ENCODE results near the gene MARF1.
"Not testable (repeated sequence)": the region's sequence is repeated elsewhere in the genome, so short reads cannot be mapped to it uniquely, and the experiment has no call there.

The MARF1 gene

DNA sequence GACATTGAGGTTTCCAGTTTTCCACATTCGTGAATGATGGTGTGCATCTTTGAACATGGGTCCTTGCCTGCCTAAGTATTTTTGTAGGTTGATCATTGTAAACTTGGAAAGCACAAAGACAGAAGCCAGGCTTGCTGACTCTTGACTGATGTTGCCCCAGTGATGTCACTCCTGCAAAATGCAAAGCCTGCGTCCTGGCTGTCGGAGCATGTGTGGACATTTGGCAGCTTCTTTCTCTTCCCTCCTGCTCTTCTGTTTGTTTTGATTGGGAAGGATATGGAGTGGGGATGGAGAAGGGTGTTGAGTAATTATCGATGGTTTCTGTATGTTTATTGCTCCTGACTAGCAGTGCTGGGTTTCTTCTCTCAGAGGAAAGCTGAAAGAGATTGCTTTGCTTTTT, 10.3 kb upstream of the MARF1 start:
- DNase-seq (ENCODE audit: low read depth in 2 of 2) = no peak

DNA sequence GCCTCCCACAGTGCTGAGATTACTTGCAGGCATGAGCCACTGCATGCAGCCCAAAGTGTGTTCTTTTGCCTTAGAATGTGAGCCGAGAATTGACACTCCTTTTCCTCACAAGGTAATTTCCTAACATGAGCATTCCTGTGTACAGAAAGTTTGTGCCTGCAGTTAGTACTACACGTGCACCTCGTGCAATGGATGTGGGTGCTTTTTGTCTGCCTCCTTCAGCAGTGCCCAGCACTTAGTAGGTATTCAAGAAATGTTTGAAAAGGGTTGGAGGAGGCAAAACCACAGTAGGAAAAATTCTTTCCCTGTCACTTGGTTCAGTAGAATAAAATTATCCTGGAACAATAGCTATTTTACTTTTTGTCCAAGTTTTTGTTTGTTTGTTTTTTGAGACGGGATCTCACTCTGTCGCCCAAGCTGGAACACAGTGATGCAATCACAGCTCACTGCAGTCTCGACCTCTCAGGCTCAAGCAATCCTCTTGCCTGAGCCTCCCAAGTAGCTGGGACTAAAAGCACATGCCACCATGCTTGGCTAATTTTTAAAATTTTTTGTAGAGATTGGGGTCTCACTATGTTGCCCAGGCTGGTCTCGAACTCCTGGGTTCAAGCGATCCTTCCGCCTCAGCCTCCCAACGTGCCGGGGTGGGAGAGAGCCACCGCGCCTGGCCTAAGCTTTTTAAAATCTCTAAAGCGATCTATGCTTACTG, 9.5 kb upstream of the MARF1 start:
- DNase-seq (ENCODE audit: low read depth in 2 of 2) = no peak

DNA sequence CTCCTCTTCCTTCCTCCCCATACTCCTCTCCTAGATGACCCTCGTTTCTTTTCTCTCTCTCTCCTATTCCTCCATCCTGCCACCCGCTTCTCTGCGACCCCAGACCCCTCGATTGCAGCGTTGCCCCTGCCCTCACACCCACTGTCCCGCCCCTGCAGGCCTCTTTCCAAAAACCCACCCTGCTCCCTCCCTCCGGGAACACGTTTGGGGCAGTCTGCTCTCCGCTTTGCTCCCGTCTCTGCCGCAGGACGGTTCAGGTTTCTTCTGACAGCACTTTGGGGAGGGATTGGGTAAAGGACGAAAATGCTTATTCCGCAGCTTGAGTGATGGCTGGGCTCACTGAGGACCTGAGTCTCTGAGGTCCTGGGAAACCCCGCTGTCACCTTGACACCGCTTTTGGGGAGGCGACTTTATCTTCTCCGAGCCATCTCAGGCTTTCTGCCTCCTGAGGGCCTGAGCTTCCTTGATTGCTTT, 7.8 kb upstream of the MARF1 start:
- no peak for DNase-seq (ENCODE audit: low read depth in 2 of 2)

DNA sequence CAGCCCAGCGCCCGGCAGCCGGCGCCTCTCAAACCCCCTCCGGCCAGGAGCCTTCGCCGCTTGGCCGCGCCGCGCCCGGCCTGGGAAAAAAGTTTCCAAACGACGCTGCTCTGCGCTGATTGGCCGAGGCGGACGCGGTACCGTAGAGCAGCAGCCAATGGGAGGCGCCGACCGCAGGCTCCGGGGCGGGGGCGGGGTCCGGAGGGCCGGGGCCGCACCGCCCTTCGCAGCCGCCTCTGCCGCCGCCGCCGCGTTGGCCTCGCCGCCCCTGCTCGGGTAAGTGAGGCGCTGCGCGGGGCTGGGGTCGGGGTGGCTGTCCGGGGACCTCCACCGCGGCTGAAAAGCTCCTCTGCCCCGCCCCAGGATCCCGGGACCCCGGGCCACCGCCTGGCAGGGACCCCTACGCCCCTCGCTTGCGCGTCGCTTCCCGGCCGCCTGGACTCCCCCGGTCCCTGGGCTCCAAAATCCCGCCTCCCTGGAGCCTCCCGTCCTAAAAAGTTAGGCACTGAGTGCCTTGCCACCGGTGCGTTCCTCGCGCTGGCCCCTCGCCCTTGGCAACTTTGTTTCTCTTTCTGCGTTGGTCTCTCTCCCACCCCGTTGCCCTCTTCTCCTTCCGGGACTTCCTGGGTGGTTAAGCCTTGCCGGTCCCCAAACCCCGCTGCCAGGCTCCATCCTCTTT, 7.2 kb upstream of the MARF1 start, which contains the start of gene NDE1:
NDE1 (plus strand) TSS at position 227 of the 679 bp plus-strand sequence. CDS start 14,534 bp downstream, outside the sequence.
- DNase-seq (ENCODE audit: low read depth in 2 of 2) = peak; percentile 69 to 74

DNA sequence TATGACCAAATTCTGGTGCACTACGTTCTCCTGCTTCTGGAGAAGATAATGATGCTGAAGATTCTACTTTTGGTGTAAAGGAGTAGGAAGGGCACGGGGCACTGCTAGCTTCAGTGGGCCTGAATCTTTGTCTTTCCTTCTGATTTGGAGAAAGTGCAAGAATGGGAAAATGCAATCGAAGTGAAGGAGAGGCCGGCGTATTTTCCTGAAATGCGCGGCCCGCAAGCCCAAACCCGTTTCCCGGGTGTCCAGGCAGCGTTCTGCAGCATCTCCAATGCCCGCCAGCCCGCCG, 6.7 kb upstream of the MARF1 start:
- no peak for DNase-seq (ENCODE audit: low read depth in 2 of 2)

DNA sequence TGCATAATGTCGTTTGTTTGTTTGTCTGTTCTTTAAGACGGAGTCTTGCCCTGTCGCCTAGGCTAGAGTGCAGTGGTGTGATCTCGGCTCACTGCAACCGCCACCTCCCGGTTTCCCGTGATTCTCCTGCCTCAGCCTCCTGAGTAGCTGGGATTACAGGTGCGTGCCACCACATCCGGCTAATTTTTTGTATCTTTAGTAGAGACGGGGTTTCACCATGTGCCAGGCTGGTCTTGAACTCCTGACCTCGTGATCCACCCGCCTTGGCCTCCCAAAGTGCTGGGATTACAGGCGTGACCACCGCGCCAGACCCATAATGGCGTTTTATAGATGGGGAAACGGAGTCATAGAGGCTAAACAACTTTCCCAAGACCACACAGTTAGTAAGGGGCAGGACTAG, 6.4 kb upstream of the MARF1 start:
- not testable (repeated sequence) for DNase-seq (ENCODE audit: low read depth in 2 of 2)

DNA sequence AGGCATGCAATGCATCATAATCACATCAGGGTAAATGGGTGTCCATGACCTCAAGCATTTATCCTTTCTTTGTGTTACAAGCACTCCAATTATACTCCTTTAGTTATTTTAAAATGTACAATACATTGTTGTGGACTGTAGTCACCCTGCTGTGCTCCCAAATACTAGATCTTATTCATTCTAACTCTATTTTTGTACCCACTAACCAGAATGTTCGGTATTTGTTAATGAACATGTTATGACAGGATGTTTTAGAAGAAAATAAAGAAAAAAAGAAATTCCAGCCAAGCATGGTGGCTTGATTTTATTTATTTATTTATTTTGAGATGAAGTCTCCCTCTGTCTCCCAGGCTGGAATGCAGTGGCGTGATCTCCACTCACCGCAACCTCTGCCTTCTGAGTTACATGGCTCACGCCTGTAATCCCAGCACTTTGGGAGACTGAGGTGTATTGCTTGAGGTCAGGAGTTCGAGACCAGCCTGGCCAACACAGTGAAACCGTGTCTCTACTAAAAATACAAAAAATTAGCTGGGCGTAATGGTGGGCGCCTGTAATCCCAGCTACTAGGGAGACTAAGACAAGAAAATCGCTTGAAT, 5.3 kb upstream of the MARF1 start:
- no peak for DNase-seq (ENCODE audit: low read depth in 2 of 2)

DNA sequence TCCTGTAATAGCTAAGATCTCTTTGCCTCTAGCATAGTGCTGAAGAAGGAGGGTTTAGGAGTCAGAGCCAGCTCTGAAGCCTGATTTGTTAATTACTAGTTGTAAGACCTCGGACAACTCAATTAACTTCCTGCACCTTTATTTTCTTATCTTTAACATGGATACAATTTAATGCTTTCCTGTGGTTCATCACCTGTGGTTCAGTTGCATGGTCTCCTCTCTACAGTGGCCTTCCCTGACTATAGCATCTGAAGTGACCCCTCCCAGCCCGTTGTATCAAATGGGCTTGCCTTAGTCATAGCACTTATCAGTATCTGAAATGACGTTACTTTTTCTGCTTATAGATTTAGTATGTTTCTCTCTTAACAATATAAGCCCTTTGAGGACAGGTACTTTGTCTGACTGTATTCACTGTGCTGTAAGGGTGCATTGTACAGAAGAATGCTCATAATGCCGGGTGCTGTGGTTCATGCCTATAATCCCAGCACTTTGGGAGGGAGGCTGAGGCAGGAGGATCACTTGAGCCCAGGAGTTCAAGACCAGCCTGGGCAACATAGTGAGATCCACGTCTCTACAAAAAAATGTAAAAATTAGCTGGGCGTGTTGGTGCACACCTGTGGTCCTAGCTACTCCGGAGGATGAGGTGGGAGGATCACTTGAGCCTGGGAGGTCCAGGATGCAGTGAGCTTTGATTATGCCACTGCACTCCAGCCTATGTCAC, 4.5 kb upstream of the MARF1 start:
- DNase-seq (ENCODE audit: low read depth in 2 of 2) = no peak

DNA sequence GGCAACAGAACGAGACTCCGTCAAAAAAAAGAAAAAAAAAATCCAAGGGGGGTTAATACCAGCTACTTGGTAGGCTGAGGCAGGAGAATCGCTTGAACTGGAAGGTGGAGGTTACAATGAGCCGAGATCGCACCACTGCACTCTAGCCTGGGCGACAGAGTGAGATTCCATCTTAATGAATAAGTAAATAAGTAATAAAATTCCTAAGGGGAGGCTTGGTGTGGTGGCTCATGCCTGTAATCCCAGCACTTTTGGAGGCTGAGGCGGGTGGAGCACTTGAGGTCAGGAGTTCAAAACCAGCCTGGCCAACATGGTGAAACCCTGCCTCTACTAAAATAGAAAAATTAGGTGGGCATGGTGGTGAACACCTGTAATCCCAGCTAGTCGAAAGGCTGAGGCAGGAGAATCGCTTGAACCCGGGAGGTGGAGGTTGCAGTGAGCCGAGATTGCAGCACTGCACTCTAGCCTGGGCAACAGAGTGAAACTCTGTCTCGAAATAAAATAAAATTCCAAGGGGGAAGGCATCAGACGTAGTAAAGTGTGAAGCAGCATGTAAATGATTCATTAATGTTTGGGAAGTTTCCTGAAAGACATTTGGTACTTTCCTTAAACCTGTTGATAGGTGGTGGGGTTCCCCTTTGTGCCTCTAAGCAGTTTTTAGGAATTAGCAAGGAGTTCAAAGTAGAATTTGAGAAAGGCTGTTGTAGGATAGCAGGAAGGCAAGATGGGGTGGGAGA, 3.8 kb upstream of the MARF1 start:
- DNase-seq (ENCODE audit: low read depth in 2 of 2) = not testable (repeated sequence)

DNA sequence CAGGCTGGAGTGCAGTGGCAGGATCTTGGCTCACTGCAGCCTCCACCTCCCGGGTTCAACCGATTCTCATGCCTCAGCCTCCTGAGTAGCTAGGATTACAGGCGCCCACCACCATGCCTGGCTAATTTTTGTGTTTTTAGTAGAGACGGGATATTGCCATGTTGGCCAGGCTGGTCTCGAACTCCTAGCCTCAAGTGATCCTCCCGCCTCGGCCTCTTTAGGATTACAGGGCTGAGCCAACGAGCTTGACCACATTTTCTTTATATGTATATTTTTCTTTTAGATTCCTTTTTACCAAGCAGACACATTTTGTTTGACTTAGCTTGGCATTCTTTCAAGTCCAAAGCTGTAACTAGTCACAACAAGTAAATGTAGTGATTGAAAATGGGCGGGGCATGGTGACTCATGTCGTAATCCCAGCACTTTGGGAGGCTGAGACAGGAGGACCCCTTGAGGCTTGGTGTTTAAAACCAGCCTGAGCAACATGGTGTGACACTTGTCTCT, 2.1 kb upstream of the MARF1 start:
- DNase-seq (ENCODE audit: low read depth in 2 of 2) = not testable (repeated sequence)

DNA sequence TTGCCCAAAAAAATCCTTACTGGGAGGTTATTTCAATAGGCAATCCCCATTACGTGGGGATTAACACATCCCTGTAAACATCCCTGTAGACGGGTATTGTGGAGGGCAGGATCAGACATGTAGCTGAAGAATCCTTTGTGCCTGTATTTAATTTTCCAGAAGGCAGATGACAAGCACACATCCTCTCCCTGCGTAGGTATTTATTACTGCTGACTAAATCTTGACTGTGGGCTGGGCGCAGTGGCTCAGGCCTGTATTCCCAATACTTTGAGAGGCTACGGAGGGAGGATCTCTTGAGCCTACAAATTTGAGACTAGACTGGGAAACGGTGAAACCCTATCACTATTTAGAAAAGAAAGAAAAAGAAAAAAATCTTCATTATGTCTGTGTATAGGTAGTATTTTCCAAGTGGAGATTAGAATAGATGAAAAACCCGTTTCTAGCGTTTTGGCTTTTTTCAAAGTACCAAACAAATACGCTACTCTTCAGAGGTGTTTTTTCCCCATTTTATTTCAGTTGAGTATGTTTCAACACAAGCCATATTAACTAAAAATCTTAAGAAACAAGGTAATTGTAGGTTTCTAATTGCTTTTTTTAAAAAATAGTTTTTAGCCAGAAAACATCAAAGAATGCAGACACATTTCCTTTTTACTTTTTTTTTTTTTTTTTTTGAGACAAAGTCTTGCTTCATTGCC, 1.5 kb upstream of the MARF1 start:
- DNase-seq (ENCODE audit: low read depth in 2 of 2) = no peak

DNA sequence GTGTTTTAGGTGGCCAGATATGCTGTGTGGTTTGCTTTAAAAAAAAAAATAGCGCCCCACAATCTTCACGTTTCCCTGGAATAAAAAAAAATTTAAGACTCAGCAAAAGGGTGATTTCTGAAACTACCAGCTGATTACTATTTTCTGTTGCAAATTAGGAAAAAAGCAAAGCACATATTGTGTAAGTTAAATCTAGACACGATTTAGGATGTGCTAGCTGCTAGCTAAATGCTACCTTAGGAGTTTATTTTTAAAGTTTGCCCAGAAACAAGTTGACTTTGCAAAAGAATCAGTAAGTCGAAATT, 944 bp upstream of the MARF1 start:
- DNase-seq (ENCODE audit: low read depth in 2 of 2) = no peak

DNA sequence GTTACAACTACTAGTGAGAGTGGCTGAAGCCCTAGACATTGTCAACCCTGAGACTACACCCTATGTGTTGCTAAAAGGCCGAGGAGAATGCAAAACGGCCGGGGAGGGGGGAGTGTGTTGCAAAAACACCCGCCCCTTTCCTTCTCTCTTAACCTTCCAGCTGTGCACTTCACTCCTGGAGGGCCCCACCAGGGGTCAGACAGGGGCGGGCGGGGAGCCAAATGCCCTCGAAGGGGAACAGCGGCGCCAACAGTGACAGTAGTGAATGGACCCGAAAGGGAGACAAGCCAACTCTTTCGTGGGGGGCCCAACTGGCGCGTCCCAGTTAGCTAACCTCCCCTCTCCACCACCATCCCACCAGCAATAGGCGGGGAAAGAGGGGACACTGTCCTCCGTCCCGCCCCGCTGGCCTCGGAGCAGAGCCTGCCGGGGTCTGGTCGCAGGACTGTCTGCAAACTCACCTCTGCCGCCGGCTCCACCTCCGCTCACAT, 352 bp downstream of the MARF1 start:
- peak; percentile 40 to 68 for DNase-seq (ENCODE audit: low read depth in 2 of 2)

DNA sequence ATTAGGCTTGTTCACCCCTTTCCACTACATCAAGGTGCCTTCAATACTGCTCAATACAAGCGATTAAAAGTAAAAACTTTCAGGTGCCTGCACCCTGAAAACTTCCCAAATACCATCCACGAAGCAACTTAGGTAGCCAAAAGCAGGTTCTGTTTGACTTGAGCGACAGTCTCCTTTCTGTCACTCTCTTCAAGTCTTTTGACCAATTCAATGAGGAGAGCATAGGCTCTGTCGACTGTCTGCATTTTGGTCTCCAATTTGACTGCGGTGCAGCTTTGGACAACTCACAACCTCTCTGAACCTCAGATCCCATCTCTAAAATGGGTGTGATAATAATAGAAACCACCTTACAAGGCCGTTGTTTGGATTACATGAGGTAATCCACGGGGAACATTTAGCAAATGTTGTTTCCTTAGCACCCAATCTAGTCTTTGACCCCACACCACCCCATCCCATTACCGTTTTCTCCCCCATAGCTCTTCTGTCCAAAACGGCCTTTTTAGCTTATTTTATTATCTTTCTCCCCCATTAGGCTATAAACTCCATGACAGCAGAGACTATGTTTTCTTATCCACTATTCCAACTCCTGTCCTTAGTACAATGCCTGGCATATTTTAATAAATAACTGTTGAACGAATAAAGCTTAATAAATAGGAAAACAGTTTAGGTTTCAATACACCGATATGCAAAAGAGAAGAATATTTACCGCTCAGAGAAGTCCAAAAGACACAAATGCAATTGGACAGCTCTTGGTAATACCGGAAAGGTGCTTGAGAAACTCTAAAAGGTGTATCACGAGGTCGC, 999 bp downstream of the MARF1 start:
- DNase-seq (ENCODE audit: low read depth in 2 of 2) = no peak

DNA sequence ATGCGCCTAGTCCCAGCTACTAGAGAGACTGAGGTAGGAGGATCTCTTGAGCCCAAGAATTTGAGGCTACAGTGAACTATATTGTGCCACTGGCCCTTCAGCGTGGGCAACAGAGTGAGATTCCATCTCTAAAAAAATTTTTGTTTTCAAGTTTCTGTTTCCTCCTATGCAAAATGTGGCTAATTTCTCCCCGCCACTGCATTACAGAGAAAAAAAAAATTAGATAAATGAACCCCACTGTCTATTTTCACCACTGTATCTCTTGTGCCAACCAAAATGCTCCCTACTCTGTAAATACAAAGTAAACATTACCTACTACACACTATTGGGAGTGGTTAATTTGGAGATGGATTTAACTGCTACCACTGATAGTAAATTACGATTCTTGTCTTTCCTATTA, 2.0 kb downstream of the MARF1 start:
- DNase-seq (ENCODE audit: low read depth in 2 of 2) = no peak

DNA sequence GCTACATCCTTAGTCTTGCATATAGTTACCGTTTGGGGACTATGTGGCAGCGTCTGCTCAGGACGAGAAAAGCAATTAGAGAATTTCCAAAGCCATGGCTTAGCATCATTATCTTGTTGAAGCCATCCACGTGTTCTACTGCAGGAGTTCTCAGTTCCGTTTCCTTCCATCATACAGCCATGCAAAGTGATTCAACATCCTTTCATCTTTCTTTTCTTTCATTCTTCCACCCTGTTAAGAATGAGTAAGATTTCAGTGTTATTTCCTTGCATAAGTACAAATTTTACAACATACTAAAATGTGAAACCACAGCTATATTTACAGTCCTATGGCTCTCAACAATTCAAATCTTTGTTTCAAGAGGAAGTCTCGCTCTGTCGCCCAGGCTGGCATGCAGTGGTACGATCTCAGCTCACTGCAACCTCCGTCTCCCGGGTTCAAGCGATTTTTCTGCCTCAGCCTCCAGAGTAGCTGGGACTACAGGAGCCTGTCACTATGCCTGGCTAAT, 3.8 kb downstream of the MARF1 start:
- no peak for DNase-seq (ENCODE audit: low read depth in 2 of 2)

DNA sequence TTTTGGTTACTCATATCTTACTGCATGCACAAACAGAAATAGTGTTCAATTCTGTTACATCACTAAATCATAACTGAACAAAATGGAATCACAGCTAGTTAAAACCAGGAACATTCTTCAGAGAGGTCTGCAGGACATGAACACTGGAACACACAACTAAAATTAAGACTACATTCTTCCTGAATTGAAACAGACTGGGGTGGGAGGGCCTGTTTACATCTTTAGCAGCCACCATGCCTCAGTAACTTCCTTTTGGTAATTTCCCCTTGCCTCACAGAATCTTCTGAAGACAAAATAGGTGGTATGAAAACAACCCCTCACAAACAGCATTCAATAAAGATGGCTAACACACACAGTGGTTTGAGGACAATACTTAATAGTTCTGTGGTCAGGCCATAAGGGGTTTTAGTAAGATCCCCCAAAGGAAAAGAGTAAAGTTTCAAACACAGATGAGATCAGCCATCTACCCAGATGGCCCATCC, 6.5 kb downstream of the MARF1 start:
- DNase-seq (ENCODE audit: low read depth in 2 of 2) = no peak

DNA sequence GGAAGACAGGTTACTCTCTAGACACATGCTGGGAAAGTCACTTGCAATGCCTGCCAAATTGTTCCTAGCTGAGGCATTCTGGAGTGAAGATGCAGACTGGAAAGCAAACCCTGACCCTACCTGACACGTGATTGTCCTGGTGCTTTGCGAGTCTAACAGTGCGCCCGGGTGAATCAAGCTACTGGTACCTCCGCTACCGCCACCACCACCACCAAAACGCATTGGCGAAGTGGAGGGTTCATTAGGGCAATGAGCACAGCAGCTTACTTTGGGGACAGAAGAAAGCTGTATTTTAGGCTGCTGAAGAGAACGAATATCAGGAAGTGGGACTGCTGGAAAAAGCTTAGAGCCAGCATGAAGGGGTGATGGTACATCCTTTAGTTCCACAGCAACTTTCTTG, 7.0 kb downstream of the MARF1 start:
- DNase-seq (ENCODE audit: low read depth in 2 of 2) = no peak

DNA sequence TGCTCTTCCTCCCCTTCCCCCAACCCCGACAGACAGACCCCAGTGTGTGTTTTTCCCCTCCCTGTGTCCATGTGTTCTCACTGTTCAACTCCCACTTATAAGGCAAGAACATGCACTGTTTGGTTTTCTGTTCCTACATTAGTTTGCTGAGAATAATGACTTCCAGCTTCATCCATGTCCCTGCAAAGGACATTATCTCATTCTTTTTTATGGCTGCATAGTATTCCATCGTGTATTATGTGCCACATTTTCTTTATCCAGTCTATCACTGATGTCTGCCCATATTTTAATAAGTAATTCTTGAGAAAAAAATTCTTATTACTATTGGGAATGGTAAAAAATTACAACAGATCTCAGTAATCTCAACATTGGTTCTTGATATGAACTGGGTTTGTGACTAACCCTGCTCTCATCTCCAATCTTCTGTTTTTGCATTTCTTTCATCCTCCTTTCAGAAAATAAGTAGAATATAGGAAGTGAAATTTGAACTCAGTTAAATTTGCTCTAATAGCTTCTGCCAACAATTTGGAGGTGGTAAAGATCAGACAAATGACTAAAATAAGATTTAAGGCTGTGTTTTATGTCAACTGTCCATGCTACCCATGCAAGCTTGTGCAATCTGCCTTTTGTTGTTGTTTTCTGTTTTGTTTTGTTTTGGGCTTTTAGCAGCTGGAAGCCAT, 11.1 kb downstream of the MARF1 start:
- no peak for DNase-seq (ENCODE audit: low read depth in 2 of 2)
